ENCODE results near the gene DDX54.

Gene DDX54, protein sequence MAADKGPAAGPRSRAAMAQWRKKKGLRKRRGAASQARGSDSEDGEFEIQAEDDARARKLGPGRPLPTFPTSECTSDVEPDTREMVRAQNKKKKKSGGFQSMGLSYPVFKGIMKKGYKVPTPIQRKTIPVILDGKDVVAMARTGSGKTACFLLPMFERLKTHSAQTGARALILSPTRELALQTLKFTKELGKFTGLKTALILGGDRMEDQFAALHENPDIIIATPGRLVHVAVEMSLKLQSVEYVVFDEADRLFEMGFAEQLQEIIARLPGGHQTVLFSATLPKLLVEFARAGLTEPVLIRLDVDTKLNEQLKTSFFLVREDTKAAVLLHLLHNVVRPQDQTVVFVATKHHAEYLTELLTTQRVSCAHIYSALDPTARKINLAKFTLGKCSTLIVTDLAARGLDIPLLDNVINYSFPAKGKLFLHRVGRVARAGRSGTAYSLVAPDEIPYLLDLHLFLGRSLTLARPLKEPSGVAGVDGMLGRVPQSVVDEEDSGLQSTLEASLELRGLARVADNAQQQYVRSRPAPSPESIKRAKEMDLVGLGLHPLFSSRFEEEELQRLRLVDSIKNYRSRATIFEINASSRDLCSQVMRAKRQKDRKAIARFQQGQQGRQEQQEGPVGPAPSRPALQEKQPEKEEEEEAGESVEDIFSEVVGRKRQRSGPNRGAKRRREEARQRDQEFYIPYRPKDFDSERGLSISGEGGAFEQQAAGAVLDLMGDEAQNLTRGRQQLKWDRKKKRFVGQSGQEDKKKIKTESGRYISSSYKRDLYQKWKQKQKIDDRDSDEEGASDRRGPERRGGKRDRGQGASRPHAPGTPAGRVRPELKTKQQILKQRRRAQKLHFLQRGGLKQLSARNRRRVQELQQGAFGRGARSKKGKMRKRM

DNA sequence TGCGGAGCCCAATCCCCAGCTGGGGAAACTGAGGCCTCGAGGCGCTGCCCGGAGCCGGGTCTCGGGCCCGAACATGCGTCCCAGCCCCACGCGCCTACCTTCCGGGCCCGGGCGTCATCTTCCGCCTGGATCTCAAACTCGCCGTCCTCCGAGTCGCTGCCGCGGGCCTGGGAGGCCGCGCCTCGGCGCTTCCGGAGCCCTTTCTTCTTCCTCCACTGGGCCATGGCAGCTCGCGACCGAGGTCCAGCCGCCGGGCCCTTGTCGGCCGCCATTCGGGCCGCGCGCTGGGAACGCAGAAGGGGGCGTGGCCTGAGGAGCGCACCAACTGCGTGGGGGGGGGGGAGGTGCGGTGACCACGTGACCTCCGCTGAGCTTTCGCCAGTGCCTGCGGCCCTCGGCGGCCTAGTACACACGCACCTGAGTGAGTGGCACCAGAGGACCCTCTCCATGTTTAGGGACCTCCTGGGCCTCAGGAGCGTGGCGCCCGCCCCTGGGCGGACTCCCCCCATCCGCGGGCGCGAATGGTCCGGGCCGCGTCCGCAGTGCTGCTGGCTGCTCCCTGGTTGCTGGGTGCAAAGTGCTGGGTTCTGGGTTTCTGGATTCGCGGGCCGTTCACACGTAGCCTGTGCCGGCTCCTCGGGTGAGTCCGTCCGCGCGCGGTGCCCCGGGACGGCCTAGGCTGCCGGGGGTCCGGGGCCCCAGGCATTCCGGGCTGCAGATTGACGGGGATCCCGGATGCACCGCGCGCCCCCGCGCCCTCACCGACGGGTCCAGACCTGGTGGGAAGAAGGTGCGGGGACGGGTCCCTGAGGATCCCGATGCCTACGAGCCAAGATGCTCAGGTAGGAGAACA lies at the start of gene DDX54, which contains the start of gene RITA1:
Gene DDX54 (minus strand): TSS at position 299 of the 853 bp plus-strand sequence. CDS start 27 bp downstream, at position 272.
Gene RITA1 (plus strand): TSS at position 542 of the 853 bp plus-strand sequence. CDS start 1,026 bp downstream, outside the sequence.
- peak; percentile 74 to 79 for DNase-seq

DNA sequence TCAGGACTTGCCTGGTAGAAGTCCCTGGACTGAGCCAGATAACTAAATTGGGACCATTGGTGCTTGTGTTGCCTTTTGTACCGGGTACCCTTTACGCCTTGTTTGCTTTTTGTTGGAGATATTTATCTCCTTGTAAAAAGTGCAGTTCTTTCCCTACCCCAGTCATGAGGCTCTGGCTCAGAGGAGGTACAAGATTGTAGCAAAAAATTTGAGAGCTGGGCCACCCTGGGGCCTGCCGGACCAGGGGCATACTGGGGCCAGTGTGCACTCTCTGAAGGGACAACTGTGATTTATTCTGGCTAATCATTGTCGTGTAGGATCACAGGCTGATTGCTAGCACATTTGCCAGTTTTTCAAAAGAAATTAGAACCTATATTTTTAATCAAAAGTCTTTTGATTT lies 49.2 kb upstream of the DDX54 start:
- no peak for DNase-seq

DNA sequence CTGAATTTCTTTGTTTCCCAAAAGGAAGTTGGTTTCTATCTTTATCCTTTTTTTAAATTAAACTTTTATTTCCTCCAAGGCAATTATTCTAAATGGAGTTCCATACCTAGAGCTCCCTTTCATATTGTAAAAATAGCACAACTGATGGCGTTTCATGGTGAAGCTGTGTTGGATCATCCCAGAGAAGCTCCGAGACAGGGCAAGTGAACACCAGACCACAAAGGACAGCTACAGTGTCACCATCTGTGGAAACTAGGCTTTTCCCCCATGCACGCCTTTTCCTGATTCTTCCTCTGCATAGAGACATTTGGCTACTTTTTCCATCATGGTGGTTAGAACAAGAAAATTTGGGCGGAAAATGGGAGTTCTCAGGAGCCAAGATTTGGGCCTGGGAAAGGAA lies 48.7 kb upstream of the DDX54 start:
- DNase-seq, result no peak

DNA sequence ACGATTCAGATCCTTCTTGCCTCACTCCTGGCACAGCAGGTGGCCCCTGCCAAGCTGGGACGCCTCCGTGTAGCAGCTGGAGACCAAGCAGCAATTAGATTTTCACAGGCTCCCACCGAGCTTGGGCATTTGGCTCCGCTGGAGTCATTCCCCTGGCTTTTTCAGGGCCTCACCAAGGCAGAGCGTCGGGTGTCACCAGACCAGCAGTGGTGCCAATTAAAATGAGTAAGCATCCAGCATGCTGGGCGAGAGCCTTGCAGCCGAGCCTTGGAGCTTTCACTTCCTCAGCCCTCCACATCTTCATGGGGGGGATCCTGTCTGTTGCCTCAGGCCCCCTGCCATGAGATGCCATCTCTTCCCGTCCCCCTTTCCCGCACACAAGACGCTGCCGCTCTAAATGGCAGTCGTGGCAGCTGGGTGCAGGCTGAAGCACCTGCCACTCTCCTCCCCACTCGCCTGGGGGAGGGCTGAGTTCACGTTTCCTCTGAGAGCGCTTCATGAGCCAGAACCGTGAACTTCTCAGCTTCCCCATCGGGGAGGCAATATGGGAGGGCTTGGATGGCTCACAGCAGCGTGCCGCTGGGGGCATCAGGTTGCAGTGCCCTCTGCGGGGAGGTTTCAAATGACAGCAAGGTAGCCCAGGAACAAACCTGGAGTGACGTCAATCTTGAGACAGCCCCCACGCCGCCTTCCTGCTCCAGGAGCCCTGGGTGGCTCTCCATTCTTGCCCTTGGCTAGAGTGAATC lies 47.7 kb upstream of the DDX54 start:
- DNase-seq, result peak; percentile 57 to 68

DNA sequence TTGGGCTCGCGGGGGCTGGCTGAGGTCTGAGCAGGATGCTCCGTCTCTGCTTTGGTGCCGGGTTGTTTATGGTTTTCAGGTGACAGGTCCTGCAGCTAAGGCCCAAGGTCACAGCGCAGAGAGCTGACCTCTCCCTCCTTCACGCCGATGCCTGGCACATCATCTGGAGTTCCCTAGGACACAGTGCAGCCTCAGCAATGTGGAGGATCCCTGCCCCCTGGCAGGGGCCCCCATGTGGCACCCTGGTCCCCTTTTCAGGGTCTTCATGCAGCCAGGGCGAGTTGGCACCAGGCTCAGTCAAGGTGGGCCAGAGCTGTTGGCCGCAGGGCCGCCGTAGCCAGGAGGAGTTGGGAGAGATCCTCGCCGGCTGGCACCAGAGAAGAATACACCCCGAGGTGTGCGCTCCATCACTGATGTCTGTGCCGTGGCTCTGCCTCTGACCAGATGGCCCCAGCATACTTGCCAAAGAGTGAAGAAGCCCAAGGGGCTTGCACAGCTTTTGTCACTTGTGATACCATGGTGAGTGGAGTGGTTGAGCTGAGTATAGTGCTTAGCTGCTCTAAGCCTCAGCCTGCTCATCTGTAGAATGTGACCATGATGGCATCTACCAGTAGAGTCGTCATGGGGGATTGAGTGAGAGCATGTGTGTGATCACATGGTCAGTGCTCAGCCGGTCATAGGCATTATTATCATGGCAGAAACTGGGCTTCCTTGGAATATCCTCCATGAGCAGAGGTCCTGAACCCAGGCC lies 47.0 kb upstream of the DDX54 start:
- DNase-seq, result no peak

DNA sequence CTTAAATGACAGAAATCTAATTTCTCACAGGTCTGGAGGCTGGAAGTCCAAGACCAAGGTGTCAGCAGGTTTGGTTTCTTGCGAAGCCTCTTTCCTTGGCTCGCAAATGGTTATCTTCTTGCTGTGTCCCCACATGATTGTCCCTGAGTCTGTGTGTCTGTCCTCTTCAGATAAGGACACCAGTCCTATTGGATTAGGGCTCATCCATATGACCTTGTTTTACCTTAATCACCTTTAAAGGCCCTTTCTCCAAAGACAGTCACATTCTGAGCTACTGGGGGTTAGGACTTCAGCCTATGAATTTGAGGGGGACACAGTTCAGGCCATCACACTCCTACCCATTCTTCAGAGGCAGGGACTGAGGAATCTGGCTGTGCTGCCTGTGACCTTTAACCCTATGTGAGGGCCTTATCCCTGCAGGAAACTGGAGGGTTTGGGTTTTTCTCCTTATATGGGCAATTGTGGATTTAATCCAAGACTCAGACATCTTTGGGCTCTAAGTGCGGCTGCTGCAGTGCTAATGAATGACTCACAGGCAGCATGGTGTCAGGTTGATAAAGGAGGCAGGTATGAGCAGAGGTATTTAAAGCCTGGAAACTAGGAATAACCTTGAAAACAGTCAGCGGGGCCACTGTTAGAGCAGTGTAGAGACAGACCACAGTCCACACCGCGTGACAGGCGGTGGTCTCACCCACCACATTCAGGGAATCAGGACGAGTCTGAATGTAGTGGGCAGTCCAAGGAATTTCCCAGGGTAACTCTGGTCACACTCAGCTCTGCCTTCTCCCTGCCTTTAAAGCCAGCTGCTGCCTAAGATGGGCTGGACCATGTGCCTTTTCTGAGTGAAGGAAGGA lies 46.2 kb upstream of the DDX54 start:
- DNase-seq, result no peak

DNA sequence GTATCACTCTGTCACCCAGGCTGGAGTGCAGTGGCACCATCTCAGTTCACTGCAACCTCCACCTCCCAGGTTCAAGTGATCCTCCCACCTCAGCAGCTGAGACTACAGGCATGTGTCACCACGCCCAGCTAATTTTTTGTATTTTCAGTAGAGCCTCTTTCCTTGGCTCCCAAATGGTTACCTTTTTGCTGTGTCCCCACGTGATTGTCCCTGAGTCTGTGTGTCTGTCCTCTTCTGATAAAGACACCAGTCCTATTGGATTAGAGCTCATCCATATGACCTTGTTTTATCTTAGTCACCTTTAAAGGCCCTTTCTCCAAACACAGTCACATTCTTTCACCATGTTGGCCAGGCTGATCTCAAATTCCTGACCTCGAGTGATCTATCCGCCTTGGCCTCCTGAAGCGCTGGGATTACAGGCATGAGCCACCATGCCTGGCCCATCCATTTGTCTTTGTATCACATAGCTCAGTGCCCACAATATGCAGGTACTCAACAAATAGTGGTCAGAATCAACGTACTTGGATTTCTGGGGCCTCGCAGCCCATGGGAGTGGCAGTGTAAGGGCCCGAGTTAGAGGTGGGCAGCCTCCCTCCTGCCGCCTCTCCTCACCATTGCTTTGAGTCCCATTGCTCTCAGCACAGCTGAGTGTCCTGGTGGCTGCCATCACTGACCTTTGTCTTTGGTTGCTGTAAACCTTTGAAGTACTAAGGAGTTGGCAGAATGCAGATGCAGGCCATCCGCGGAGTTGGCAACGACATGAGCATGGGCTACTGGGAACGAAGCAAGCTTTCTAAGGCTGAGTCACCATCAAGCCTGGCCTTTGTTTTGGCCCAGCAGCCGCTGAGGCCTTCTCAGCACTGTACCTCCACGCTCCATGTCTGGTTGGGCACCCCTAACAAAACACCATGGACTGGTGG lies 45.3 kb upstream of the DDX54 start:
- no peak for DNase-seq

DNA sequence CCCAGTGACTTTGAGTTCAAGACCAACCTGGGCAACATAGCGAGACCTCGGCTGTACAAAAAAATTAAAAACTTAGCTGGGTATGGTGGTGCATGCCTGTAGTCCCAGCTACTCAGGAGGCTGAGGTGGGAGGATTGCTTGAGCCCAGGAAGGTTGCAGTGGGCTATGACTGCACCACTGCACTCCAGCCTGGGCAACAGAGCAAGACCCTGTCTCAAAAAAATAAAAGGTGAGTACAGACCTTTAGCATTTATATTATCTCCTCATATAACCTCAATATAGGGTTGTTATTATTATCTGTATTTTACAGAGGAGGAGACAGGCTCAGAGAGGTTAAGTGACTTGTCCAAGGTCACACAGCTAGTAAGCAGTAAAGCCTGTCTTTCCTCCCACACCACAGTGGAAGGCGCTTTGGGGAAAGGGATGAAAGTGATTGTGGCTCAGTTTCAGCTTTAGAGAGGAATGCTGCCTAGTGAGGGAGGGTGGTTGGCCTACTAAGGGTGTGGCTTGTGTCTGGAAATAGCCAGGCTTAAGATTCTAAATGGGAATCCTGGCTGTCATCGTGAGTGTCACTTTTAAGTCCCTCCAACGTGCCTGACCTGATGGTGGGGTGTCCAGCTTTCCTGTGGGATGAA lies 43.2 kb upstream of the DDX54 start:
- DNase-seq, result no peak

DNA sequence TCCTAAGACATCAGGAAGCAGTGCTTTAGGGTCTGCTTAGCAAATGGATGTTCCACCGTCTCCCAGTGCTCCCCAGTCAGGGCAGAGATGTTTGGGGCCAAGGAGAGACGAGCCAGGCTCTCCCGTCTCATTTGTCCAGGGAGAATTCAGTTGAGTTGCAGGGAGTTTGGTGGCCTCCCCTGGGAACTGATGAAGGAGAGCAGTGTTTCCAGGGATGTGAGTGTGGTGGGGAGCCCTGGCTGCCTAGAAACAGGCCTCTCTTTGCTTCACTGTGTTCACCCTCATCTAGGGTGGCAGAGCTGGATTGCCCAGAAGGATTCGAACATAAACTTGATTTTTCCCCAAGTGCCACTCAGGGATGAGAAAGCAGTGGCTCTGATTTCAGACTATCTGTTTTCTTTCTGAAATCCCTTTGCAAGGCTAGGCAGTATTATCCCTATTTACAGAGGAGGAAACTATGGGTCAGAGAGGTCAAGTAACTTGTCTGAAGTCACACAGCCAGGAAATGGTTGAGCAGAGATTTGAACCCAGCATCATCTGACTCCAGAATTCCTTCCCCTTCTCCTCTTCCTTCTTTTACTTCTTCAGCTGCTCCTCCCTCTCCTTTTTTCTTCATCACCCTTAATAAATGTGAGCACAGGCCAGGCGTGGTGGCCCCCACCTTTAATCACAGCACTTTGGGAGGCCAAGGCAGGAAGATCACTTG lies 42.6 kb upstream of the DDX54 start:
- DNase-seq, result no peak

DNA sequence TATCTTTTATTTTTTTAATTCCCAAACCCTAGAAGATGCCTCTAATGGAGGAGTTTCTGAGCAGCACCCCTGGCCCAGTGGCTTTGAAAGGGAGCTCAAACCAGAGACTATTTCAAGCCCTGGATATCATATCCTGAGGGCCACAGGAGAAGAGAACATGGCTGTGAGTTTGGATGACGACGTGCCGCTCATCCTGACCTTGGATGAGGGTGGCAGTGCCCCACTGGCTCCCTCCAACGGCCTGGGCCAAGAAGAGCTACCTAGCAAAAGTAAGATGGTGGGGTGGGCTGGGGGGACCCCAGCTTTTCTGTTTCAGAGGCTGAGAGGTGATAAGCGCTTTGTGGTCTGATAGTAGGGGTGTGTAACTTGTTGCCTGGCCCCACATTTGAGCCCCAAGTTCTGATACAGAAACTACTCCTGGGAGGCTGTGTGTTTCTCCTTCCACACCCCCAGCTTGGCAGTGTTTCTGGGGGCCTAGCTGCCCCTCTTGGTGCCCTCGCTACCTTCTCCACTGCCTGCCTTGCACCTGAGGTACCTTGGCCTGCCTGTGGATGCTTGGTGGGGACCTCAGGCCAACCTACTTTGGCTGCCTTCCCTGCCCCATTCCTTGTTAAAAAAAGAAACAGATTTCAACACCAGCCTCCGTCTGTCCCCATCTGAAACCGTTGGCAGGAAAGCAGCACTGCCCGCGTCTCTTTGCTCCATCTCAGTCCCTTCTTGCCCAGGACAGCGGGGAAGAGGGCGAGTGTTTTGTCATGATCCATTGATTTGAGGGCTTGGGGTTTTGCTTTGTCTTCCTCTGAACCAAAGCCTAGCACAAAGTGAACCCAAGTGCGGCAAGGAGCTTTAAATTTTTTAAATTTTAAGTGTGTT lies 41.7 kb upstream of the DDX54 start:
- peak in 1 of 2 donors; percentile 55 for DNase-seq

DNA sequence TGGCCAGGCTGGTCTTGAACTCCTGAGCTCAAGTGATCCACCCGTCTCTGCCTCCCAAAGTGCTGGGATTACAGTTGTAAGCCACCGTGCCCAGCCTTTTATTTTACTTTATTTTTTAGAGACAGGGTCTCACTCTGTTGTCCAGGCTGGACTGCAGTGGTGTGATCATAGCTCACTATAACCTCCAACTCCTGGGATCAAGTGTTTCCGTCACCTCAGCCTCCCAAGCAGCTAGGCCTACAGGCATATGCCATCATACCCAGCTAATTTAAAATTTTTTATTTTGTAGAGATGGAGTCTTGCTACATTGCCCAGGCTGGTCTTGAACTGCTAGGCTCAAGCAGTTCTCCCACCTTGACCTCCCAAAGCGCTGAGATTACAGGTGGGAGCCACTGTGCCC lies 39.7 kb upstream of the DDX54 start:
- no peak for DNase-seq

DNA sequence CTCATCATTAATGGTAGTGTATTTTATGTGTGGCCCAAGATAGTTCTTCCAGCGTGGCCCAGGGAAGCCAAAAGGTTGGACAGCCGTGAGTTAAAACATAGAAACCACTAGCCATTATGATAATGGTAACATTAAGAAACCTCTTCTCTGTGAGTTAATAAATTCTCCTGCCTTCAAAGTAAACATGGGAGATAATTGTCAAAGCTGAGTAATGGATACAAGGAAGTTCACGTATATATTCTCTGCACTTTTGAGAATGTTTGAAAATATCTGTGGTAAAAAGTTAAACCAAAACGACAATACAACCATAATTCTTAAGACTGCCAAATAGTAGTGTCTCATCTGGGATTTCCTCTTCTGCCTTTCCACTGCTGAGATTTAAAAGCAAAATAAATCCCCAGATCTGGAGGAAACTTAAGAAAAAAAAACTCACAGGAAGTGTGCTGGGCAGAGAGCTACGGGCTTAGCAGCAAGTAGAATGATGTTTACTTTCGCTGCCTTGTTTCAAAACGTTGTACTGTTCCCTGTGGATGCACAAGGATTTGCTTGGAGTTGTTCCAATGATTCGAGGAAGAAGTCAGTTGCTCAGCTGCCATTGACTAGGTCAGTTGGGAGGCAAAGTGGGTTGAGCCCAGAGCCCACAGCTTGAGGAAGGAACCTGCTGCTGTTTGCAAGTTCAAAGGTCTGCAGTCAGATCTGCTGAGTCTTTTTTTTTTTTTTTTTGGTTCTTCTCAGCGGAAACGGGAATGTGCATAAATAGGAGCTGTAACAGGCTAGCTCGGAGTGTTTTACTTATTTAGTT lies 37.7 kb upstream of the DDX54 start:
- peak; percentile 40 to 77 for DNase-seq

DNA sequence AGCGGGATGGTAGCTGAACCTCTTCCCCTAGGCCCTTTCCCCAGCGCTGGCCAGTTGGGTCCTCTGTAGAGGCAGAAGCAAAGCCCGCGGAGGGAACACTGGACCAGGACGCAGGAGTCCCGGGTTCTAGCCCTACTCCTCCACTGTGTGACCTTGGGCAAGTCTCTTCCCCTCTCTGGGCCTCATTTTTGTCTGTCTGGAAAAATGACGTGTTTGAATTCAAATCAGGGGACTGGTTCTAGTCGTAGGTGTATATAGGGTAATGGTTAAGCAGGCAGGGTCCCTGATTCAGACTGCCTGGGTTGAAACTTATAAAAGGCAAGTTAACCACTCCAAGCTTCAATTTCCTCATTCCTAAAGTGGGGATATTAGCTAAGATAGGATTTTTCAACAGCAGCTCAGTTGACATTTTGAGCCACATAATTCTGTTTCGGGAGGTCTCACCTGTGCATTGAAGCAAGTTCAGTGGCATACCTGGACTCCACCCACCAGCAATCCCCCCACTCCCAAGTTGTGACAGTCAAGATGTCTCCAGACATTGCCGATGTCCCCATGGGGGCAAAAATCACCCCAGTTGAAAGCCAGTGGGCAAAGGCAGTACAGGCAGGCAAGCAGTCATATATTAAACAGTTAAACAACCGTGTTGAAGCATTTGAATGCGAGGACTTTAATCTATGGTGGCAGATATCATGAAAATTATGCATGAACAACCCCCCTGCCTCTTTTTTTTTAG lies 36.9 kb upstream of the DDX54 start:
- DNase-seq, result no peak

DNA sequence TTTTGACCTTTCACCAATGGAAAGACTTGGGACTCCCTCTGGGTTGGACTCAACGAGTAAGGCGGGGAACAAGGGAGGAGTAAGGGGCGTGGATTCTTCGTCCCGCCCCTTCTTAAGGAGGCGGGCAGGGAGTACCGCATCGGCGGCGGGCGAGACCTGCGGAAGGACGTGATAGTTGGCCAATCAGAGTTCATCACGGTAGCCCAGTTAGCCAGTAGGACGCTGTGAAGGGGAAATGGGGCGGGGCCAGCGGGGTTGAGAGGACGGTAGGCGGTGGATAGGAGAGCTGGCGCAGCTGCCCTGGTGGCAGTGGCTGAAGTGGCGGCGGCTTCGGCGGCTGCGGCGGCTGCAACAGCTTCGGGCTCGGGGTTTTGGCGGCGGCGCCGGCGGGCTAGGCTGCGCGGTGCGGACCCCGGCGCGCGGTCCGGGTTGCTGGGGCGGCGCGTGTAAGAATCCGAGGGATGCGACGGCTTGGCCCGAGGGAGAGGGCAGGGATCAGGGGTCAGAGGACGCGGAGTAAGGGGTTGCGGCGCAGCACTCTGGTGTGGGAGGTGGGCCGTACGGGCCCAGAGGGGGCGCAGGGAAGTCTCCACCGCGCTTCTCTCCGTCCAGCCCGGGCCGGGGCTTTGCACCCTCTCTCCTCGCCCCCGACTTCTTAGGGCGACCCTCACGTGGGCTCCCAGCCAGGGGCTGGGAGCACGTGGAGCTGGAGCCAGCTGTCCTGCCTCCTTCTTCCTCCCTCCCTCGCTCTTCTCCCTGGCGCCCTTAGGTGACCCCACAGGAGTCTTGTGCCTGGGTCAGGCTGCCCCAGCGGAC lies 36.1 kb upstream of the DDX54 start, which contains the start of gene TPCN1:
Gene TPCN1 (plus strand): TSS at position 284 of the 816 bp plus-strand sequence. CDS start 5,389 bp downstream, outside the sequence.
- peak; percentile 99 to 100 for DNase-seq

All from hippocampal formation (tissue), 2 donors.